Hypothalamus (tissue), 51 donors: ENCODE results near the gene TSEN2.
"Not testable (repeated sequence)": the region's sequence is repeated elsewhere in the genome, so short reads cannot be mapped to it uniquely, and the experiment has no call there.

ENCODE experiments used
- DNase-seq, 51 donors: peaks; one replicate each; lab custom pipeline; 2025; lab: John Stamatoyannopoulos, UW

Gene TSEN2

DNA sequence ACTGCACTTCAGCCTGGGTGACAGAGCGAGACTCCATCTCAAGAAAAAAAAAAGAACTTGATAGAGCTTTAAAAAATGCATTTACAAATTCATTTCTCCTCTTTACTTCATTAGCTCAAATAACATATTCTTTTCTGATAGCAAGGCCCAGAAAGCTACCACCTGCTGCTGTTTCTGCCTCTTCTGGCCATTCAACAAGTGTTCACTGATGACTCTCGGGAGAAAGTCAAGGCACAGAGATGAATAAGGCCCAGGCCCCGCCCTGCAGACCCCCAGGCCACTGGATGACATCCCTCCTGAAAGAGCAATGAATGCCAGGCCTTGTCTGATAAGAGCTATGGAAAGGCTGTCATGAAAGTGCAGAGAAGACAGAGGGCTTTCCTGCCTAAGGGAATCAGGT lies 13.6 kb upstream of the TSEN2 start:
- DNase-seq = no peak

DNA sequence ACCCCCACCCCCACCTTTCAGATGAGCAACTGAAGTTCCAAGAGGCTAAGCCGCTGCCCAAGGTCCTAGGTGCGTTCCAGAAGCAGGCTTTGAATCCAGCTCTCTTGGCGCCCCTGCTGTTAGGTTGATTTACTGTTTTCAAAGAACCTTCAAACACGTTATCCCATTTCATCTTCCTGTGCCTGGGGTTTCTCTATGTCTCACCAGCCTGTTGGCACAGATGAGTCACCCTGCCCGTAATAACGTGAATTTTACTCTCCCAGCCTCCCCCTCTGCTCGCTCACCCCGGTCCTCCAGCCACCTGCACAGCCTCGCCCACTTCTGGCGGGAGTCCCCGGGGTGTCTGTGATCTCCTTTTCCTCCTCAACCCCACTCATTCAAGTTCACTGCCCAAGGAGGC lies 13.0 kb upstream of the TSEN2 start:
- peak in 1 of 51 donors; percentile 5 for DNase-seq

GRCh38 chr3:12472000-12472610 lies 12.2 kb upstream of the TSEN2 start:
- no peak for DNase-seq

- DNase-seq = no peak
These were observed 11.5 kb upstream of the TSEN2 start for GRCh38 chr3:12472796-12473195.

GRCh38 chr3:12473511-12473910 lies 10.8 kb upstream of the TSEN2 start:
- DNase-seq = no peak

GRCh38 chr3:12476238-12476897 lies 7.9 kb upstream of the TSEN2 start:
- no peak for DNase-seq

DNA sequence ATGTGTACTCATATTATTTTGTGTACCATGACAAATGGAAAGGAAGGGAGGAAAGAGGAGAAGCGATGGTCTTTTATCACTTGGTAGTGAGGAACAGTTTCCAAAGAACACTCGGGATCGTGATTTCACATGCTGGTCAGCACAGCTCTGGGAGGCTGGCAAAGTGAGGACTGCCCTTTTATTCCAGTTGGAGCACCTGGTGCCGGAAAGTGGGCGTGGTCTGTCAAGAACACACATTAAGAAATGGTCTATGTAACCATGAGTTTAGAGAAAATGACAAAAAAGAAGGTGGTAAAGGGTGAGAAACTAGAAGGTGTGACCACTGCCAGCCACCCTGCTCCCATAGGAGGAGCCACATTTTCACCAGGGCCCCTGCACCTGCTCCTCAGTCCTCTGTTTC lies 7.0 kb upstream of the TSEN2 start:
- no peak for DNase-seq

- DNase-seq = no peak
These were observed 6.0 kb upstream of the TSEN2 start for GRCh38 chr3:12478326-12478725.

DNA sequence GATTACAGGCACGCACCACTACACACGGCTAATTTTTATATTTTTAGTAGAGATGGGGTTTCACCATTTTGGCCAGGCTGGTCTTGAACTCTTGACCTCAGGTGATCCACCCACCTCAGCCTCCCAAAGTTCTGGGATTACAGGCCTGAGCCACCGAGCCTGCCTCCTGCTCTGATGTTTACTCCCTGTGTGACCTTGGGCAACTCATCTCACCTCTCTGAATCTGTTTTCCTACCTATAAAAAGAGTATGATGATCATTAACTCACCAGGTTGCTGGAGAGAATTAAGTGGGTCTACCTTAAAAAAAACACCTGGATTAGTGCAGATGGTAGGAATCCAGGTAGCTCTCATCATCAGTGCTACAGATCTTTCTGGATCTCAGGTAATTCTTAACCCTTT lies 5.1 kb upstream of the TSEN2 start:
- DNase-seq = not testable (repeated sequence)

GRCh38 chr3:12479919-12480427 lies 4.3 kb upstream of the TSEN2 start:
- DNase-seq = peak in 5 of 51 donors; percentile 5 to 20 (median 16)

DNA sequence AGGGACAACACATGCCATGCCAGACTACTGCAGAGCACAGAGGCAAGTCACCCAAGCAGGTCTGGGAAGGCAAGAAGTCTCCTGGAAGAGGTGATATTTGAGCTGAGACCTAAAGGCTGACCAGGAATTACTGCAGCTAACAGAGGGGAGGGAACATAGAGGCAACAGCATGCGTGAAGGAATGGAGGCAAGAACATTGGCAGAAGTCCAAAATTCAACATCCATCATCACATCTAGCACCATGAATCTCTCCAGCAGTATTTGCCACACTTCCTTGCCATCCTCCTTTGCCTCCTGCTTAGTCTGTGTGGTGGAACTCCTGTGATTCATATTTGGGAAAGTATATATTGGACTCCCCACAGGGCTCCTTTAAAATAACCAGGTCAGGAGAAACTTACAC lies 870 bp upstream of the TSEN2 start:
- peak in 2 of 51 donors; percentile 34 to 66 for DNase-seq

DNA sequence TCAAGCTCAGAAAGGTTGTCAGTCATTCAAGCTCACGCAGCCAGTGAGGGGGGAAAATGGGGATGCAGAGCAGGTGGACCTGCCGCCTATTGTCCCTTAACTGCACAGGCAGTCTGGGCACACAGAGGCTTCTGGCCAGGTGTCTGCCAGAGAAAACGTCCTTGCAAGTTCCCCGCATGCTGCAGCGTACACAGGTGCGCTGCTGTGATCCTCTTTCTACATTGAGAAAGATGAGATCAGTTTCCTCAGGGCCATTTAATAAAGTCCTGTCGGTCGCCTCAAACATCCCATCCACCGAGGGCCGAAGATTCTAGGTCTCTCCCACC lies 445 bp upstream of the TSEN2 start:
- peak in 2 of 51 donors; percentile 67 to 80 for DNase-seq

GRCh38 chr3:12484983-12485327 lies 675 bp downstream of the TSEN2 start:
- no peak for DNase-seq

DNA sequence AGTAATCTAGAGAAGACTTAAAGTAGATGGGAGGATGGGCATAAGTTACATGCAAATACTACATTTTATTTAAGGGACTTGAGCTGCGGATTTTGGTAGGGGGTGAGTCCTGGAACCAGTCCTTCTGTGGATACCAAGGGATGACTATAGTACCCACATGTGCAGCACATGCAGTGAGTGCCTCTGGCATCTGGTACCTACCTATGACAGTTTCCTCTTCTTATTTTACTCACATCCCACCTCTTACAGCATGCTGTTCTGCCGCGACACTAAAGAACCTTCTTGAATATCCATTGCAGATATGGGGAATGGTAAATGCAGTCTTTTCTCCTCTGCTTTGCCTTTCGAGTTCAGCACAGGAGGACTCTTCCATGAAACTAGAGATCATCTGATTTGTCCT lies 1.7 kb downstream of the TSEN2 start:
- DNase-seq = no peak

DNA sequence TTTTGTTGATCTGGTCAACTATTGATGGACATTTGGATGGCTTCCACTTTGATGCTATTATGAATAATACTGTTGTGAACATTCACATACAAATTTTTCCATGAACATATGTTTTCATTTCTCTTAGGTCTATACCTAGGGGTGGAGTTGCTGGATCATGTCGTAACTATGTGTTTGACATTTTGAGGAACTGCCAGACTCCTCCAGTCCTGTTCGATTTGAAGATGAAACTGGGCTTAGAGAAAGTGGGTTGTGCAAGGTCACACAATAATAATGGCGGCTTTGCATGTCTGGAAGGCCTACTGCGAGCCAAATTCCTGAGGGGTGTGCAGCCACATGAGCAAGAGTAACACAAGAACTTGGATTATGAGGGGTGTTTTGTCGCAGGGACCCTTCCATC lies 2.6 kb downstream of the TSEN2 start:
- no peak for DNase-seq

- DNase-seq = no peak
These were observed 3.1 kb downstream of the TSEN2 start for GRCh38 chr3:12487336-12487735.

DNA sequence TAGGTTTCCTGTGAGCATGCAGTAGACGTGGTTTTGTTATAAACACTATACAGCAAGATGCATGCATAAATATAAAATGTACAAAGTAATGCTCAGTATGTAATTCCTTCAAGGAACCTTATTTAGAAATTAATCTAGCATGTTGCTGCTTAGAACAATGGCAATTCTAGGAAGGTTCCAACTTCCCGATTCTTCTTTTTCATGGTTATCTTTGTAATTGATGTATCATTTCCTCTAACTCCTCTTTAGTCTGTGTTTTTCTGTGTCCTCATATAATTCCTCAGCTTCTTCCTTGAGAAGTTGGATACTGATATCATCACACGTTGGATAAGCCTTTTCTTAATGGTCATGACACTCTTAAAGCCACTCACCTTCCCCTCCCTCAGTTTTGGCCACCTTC lies 3.5 kb downstream of the TSEN2 start:
- DNase-seq = no peak

DNA sequence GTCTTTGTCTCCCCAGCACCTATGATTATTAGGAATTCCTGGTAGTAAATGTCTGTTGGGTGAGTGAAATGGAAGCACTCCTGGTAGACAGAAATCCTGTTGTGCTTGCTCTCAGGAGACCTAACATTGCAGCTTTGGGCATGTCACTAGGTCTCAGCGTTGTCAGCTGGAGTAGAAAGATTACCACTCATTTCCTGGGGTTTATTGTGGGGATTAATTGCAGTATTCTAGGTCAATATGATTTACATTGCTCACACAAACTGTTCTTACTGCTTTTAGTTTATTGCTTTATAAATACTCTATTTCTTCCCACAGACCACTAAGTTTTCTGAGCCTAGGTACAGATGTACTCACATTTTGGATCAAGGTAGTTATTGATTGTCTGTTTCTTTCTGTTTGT lies 5.1 kb downstream of the TSEN2 start:
- DNase-seq = no peak

DNA sequence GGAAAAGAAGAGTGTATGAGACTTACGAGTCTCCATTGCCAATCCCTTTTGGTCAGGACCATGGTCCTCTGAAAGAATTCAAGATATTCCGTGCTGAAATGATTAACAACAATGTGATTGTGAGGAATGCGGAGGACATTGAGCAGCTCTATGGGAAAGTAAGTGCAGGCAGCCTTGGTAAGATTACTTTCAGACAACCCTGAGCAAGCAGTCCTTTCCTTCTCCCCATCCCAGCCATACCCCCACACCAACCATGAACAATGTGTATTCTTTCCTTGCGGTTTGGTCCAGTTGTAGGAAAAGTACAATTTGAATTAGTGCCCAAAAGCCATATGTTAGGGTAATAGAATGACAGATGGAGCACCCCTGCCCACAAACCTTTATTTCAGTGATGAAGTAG lies 5.6 kb downstream of the TSEN2 start:
- DNase-seq = no peak

- DNase-seq = no peak
These were observed 6.3 kb downstream of the TSEN2 start for GRCh38 chr3:12490547-12490946.

GRCh38 chr3:12495749-12496452 lies 11.6 kb downstream of the TSEN2 start:
- DNase-seq = no peak

DNA sequence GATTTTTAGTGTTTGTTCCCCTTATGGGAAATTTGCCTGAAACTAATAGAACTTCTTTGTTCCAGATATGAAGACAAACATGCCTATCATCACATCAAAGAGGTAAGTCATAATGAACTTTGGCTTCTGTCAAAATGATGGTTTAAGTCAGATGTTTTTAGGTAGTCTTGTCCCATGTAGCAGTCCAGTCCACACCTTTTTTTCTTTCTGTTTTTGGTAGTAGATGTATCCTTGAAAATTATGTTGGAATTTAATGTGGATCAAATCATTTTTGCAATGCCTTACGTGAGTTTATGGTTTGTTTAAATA lies 12.1 kb downstream of the TSEN2 start:
- no peak for DNase-seq
